ENCODE results near the gene GALNT10. TPM values are rescaled to one million over a fixed set of nuclear protein-coding genes. Genes with fewer than 3 reads are reported as not detected.

The GALNT10 gene
- total and polyA plus RNA-seq, 9 of the 15 experiments (the other 6 are each of a cell fraction or from before 2014, with no cell fraction given), result 4.6 to 37.1 (median 13.3) TPM

DNA sequence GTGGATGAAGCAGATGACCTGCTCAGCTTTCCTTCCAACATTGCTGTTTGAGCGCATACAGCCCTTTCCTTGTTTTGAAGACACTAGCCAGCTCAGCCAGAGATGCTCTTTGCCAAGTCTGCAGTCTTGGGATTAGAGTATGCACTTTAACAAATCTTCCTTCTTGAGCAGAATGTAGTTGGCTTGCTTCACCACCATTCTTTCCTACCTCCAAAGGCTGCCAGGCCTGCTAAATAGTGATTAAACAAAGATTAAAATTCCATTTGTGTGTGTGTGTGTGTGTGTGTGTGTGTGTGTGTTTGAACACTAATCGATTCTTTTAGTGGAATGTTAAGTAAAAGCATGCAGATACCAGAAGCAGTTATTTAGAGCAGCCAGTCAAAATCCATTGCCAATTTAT is 97.6 kb downstream of the GALNT10 start:
- 75% methylated on average over 2 of the region's 2 CpGs for WGBS (ENCODE audit: insufficient coverage, low coverage, missing lambda C conversion rate)
- Histone ChIP-seq H3K9ac (ENCODE audit: insufficient read depth in 1 of 2, low read depth in 2 of 2, low read length in 2 of 2) (no peak overlapping the region), H3K4me2 (ENCODE audit: insufficient read depth, low read length) (no peak overlapping the region), H2AFZ (ENCODE audit: low read depth, low read length) (no peak overlapping the region), H3K27ac (ENCODE audit: extremely low read depth, low read depth, low read length) (no peak overlapping the region), H3K9me3 (replicated peaks; ENCODE audit: control insufficient read depth, insufficient read depth, low read depth, low read length) (no peaks in the 10 kb centered on the region), H3K4me3 (no peak overlapping the region), H3K9me1 (ENCODE audit: control insufficient read depth, insufficient read depth, low read length) (no peaks in the 10 kb centered on the region), H3K27me3 (ENCODE audit: control insufficient read depth in 2 of 2, insufficient read depth in 2 of 2, low read length in 2 of 2) (no peaks in the 10 kb centered on the region), H3K4me1 (replicated peaks in 1 of 2; ENCODE audit: control insufficient read depth in 2 of 2, insufficient read depth in 2 of 2, low read length in 2 of 2) (no peaks in the 10 kb centered on the region), H3K79me2 (ENCODE audit: control insufficient read depth, insufficient read depth, low read length) (no peaks in the 10 kb centered on the region), H3K36me3 (ENCODE audit: control insufficient read depth, insufficient read depth, low read length) (no peaks in the 10 kb centered on the region), H4K20me1 (replicated peaks; ENCODE audit: control insufficient read depth, insufficient read depth, low read length) (no peaks in the 10 kb centered on the region)
- no peak for TF ChIP-seq ZNF717 (CRISPR knock-in tag; IDR thresholded peaks at IDR 0.05)
- TF ChIP-seq GTF2F1 (IDR thresholded peaks at IDR 0.05; ENCODE audit: low read depth, low read length), result no peak
- TF ChIP-seq ZNF583 (CRISPR knock-in tag; IDR thresholded peaks at IDR 0.05), result no peak
- no peak for TF ChIP-seq POLR2H (tag; IDR thresholded peaks at IDR 0.05; ENCODE audit: low read depth)
- no peak for TF ChIP-seq SIX5 (IDR thresholded peaks at IDR 0.05; ENCODE audit: borderline replicate concordance in 1 of 2, insufficient read depth in 1 of 2, low read depth in 1 of 2, low read length in 2 of 2)
- no peak for TF ChIP-seq VEZF1 (CRISPR knock-in tag; IDR thresholded peaks at IDR 0.05)
- TF ChIP-seq SRSF7 (optimal IDR thresholded peaks at IDR 0.05; ENCODE audit: low read depth, low read length), result no peak
- no peak for TF ChIP-seq SMARCC2 (IDR thresholded peaks at IDR 0.05; ENCODE audit: low read depth)
- TF ChIP-seq, protein P1, sequence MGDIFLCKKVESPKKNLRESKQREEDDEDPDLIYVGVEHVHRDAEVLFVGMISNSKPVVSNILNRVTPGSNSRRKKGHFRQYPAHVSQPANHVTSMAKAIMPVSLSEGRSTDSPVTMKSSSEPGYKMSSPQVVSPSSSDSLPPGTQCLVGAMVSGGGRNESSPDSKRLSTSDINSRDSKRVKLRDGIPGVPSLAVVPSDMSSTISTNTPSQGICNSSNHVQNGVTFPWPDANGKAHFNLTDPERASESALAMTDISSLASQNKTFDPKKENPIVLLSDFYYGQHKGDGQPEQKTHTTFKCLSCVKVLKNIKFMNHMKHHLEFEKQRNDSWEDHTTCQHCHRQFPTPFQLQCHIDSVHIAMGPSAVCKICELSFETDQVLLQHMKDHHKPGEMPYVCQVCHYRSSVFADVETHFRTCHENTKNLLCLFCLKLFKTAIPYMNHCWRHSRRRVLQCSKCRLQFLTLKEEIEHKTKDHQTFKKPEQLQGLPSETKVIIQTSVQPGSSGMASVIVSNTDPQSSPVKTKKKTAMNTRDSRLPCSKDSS (IDR thresholded peaks at IDR 0.05; ENCODE audit: low read depth, partially characterized antibody), result no peak
- no peak for TF ChIP-seq TCF7 (IDR thresholded peaks at IDR 0.05; ENCODE audit: borderline replicate concordance)
- no peak for ATAC-seq
- BruUV-seq (replicated peaks), result no TSS peak
- FAIRE-seq, result no peak
- no peak for DNase-seq (ENCODE audit: extremely low read depth in 1 of 4, low spot score in 3 of 4)
- ChIA-PET POLR2A (no interaction called here), CTCF (ENCODE audit: low intra/inter-chr PET ratio) (no interaction called here)
- in situ Hi-C loops (cut with MboI) (no loop called here), intact Hi-C loops (cut with micrococcal nuclease) (no loop called here)

All from K562 (cell line).